Measurements from ENCODE around the gene RFLNA.

- TF ChIP-seq, protein P1, sequence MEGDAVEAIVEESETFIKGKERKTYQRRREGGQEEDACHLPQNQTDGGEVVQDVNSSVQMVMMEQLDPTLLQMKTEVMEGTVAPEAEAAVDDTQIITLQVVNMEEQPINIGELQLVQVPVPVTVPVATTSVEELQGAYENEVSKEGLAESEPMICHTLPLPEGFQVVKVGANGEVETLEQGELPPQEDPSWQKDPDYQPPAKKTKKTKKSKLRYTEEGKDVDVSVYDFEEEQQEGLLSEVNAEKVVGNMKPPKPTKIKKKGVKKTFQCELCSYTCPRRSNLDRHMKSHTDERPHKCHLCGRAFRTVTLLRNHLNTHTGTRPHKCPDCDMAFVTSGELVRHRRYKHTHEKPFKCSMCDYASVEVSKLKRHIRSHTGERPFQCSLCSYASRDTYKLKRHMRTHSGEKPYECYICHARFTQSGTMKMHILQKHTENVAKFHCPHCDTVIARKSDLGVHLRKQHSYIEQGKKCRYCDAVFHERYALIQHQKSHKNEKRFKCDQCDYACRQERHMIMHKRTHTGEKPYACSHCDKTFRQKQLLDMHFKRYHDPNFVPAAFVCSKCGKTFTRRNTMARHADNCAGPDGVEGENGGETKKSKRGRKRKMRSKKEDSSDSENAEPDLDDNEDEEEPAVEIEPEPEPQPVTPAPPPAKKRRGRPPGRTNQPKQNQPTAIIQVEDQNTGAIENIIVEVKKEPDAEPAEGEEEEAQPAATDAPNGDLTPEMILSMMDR (conservative IDR thresholded peaks at IDR 0.05; ENCODE audit: low read length), result no peak
- no peak for TF ChIP-seq EZH2phosphoT487 (IDR thresholded peaks at IDR 0.05; ENCODE audit: borderline replicate concordance)
These were observed 5.0 kb upstream of the RFLNA start for GRCh38 chr12:124289634-124290600.
